Measurements from ENCODE around the gene TSPAN18. TPM values are rescaled to one million over a fixed set of nuclear protein-coding genes. Genes with fewer than 3 reads are reported as not detected.

TSPAN18 gene
- total RNA-seq, 1 experiment from 2014 or later: 21.3 TPM

- Histone ChIP-seq H3K4me3 (ENCODE audit: low read depth in 2 of 2, low read length in 2 of 2) (no peak overlapping the region), H3K27me3 (ENCODE audit: control insufficient read depth, insufficient read depth, low read length) (no peaks in the 10 kb centered on the region), H3K9me3 (ENCODE audit: control insufficient read depth, insufficient read depth, low read depth, low read length) (no peaks in the 10 kb centered on the region), H3K36me3 (ENCODE audit: control insufficient read depth, insufficient read depth, low read length) (no peaks in the 10 kb centered on the region), H3K4me1 (ENCODE audit: control insufficient read depth, insufficient read depth, low read length) (peaks cover 17% of the 10 kb centered on the region), H3K27ac (ENCODE audit: low read length) (no peak overlapping the region)
- POLR2A ChIA-PET: no interaction called here
- intact Hi-C loops (cut with micrococcal nuclease; ENCODE audit: unreplicated experiment) (no loop called here), in situ Hi-C loops (cut with HindIII; ENCODE audit: low pct_unique_long_range_greater_than_20kb, low sequenced_read_pairs) (no loop called here)
- TF ChIP-seq POLR2AphosphoS5 (IDR thresholded peaks at IDR 0.05; ENCODE audit: low read depth, low read length) (no peak), CTCF (IDR thresholded peaks at IDR 0.05) (no peak), TCF7L2 (IDR thresholded peaks at IDR 0.05; ENCODE audit: low read depth, low read length) (no peak), SIN3A (IDR thresholded peaks at IDR 0.05; ENCODE audit: borderline replicate concordance, insufficient read depth, low read depth, low read length) (no peak)
- TF ChIP-seq, protein P1, sequence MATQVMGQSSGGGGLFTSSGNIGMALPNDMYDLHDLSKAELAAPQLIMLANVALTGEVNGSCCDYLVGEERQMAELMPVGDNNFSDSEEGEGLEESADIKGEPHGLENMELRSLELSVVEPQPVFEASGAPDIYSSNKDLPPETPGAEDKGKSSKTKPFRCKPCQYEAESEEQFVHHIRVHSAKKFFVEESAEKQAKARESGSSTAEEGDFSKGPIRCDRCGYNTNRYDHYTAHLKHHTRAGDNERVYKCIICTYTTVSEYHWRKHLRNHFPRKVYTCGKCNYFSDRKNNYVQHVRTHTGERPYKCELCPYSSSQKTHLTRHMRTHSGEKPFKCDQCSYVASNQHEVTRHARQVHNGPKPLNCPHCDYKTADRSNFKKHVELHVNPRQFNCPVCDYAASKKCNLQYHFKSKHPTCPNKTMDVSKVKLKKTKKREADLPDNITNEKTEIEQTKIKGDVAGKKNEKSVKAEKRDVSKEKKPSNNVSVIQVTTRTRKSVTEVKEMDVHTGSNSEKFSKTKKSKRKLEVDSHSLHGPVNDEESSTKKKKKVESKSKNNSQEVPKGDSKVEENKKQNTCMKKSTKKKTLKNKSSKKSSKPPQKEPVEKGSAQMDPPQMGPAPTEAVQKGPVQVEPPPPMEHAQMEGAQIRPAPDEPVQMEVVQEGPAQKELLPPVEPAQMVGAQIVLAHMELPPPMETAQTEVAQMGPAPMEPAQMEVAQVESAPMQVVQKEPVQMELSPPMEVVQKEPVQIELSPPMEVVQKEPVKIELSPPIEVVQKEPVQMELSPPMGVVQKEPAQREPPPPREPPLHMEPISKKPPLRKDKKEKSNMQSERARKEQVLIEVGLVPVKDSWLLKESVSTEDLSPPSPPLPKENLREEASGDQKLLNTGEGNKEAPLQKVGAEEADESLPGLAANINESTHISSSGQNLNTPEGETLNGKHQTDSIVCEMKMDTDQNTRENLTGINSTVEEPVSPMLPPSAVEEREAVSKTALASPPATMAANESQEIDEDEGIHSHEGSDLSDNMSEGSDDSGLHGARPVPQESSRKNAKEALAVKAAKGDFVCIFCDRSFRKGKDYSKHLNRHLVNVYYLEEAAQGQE (IDR thresholded peaks at IDR 0.05; ENCODE audit: insufficient read depth in 1 of 2, low read depth in 2 of 2, low read length in 1 of 2): no peak
- CTCF ChIA-PET: interaction anchor here (0.5 to 8.2 kb wide), 5 partner anchors 8 to 1522 kb away, joined by 4 to 115 read pairs (median 7); no protein-coding TSS in a partner anchor
- DNase-seq (ENCODE audit: low read depth, low spot score): no peak
- BruUV-seq (replicated peaks): no TSS peak
- no peak for ATAC-seq
These were observed 201.4 kb downstream of the TSPAN18 start for GRCh38 chr11:44928144-44928543.

- ChIA-PET CTCF (interaction anchor here (2.9 to 8.2 kb wide), 2 partner anchors 7 to 175 kb away, joined by 25 to 115 read pairs; no protein-coding TSS in a partner anchor), POLR2A (no interaction called here)
- Histone ChIP-seq H3K4me3 (ENCODE audit: low read depth in 2 of 2, low read length in 2 of 2) (no peak overlapping the region), H3K27me3 (ENCODE audit: control insufficient read depth, insufficient read depth, low read length) (no peaks in the 10 kb centered on the region), H3K9me3 (ENCODE audit: control insufficient read depth, insufficient read depth, low read depth, low read length) (no peaks in the 10 kb centered on the region), H3K4me1 (ENCODE audit: control insufficient read depth, insufficient read depth, low read length) (peaks cover 17% of the 10 kb centered on the region), H3K27ac (ENCODE audit: low read length) (no peak overlapping the region), H3K36me3 (ENCODE audit: control insufficient read depth, insufficient read depth, low read length) (no peaks in the 10 kb centered on the region)
- TF ChIP-seq, protein P1 (IDR thresholded peaks at IDR 0.05; ENCODE audit: insufficient read depth in 1 of 2, low read depth in 2 of 2, low read length in 1 of 2): no peak
- TF ChIP-seq CTCF (IDR thresholded peaks at IDR 0.05) (no peak), SIN3A (IDR thresholded peaks at IDR 0.05; ENCODE audit: borderline replicate concordance, insufficient read depth, low read depth, low read length) (no peak), POLR2AphosphoS5 (IDR thresholded peaks at IDR 0.05; ENCODE audit: low read depth, low read length) (no peak)
- no peak for DNase-seq (ENCODE audit: low read depth, low spot score)
- BruUV-seq (replicated peaks): no TSS peak
- in situ Hi-C loops (cut with HindIII; ENCODE audit: low pct_unique_long_range_greater_than_20kb, low sequenced_read_pairs) (no loop called here), intact Hi-C loops (cut with micrococcal nuclease; ENCODE audit: unreplicated experiment) (no loop called here)
- ATAC-seq: no peak
These were observed 202.1 kb downstream of the TSPAN18 start for GRCh38 chr11:44928816-44929215.

Measured in Panc1 (cell line).